NCI-H128 (cell line): ENCODE results near the gene NKX1-2.

Experiments
- DNase-seq: peaks from one replicate; lab custom pipeline; 2025; ENCODE audit not compliant: unreplicated experiment; lab: John Stamatoyannopoulos, UW

NKX1-2 gene

DNA sequence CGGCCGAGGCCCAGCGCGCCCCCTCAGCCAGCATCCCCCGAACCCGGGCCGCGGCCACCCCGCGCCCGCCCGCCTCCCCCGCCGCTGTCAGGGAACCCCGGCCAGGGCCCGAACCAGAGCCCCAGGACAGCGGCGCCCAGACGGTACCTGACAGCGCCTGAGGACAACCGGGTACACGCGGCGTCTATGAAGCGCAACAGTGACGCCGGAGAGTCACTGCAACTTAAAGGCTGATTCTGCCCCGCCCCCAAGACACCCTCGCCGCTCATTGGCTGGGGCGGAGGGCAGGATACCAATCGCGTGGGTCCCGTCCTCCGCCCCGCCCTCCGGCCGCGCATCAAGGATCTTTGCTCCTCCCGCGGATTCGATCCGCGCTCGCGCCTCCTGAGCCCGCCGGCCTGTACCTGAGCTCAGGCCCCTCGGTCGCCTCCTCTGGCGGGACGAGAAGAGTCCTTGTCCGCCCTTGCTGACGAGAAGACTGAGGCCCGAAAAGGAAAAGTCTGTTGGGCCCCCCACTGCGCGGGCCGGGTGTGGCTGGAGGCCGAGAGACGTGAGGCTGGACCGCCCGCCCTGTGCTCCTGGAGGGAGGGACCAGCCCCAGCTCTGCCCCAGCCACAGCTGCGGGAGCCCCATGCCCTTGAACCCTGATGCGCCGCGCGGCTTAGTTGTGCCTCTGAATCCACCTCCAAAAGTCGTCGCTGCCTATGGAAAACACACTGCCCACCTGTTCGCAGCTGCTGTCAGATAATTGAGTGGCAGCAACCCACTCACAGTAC lies 30.9 kb downstream of the NKX1-2 start, which contains the start of gene OAT:
TSS of gene OAT (minus strand) at position 198 of the 776 bp plus-strand sequence. CDS start 6,752 bp downstream, outside the sequence.
- DNase-seq, result peak; percentile 87

DNA sequence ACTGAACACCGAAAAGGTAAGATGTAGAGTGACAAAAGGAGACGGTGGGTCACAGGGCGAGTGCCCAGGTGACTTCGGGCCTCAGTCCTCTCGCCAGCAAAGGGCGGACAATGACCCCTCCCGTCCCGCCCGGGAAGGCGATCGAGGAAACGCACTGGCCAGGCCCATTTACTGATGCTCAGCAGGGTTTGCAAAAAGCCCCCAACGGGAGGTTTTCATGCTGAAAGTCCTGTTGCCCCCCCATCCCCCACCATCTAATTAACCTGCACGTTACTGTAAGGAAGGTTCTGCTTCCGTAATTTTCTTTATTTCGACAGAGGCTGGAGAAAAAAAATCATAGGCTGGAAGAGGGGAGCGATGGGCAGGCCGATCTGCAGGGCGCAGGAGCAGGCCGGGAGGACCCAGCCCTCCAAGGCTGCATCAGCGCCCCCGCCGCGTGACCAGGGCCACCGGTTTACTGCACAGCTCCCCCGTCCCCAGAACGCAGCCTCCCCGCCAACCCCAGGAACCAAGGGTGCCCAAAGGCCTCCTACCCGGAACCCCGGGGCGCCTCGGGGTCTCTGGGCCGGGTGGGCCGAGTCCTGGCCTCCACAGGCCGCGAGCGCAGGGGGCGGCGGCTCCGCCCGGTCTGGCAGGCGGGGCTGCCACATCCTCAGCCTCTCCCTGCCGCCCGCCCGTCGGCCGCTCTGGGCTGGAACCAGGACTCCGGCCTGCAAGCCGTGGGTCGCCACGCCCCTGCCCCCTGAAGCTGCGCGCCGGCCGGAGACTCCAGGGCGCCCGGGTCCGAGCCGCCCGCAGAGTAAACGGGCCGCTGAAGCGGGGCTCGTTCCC lies 31.7 kb downstream of the NKX1-2 start:
- no peak for DNase-seq

DNA sequence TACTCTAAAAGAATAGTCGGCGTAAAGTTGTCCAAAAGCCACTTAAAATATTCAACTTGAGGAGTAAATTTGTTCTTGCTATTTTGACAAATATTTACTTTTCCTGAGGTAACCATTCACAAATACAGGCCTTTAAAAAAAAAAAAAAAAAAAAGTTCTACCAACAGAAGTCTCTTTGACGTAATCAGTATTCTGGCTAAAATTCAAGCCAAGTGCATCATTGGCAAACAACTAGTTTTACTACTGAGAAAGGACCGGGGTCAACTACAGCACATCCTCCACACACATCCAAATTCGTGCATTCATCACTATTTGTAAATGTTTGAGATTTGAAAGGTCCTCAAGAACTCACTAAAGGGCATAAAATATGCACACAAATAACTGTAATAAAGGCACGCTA lies 33.1 kb downstream of the NKX1-2 start:
- no peak for DNase-seq

GRCh38 chr10:124415210-124415609 lies 34.6 kb downstream of the NKX1-2 start:
- DNase-seq, result no peak

DNA sequence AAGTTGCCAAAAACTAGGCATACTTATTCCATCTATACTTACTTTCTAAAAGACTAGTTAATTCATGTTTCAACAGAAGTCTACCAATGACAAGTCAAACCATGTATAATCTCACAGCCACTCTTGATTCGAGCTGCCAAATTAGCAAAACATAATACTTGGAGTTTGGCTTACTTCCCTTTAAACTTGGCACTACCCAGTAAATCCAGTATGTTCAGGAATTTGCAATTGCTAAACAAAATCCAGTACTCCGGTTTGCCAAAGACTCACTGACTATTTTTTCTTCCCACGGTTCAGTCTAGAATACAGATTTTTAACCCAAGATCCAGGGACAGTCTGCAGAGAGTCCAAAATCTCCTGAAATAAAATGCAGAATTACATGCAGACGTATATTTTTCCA lies 35.8 kb downstream of the NKX1-2 start:
- DNase-seq, result no peak

GRCh38 chr10:124409696-124410095 lies 40.1 kb downstream of the NKX1-2 start:
- DNase-seq, result no peak

- no peak for DNase-seq
Observed at GRCh38 chr10:124408357-124408756, 41.5 kb downstream of the NKX1-2 start.

DNA sequence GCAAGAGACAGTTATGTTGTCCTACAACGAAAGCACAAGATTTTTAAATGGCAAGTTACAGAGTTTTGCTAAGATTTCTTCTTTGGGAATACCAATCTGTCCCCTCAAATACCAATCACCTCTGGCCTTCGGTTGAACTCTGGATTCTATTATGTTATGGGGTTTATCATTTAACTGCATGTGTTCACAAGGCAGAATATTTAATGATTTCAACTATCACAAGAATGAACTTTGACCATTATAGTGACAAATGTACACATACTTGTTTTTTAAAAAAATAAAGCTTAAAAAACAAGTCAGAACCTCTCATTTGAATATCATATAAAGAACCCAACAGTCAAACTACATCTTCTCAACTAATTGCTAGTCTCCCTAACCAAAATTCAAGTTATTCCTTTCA lies 42.4 kb downstream of the NKX1-2 start:
- DNase-seq, result no peak

DNA sequence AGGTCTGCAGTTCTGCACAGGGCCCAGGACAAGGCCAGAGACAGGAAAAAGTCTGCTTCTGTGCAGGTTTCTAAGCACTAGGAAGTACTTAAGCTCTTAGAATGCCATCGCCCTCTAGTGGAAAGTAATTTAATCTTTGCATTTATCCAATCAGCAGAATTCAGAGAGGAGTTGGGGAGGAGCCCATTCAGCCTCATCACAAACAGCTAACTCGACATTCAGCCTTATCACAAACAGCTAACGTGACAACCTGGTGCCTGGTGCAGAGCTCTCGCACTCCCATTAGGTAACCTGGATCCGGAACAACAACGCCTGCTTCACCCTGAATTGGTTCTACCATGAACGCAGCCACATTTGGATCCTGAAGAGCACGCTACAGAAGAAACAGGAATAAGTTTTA lies 46.3 kb downstream of the NKX1-2 start:
- DNase-seq, result peak; percentile 37

DNA sequence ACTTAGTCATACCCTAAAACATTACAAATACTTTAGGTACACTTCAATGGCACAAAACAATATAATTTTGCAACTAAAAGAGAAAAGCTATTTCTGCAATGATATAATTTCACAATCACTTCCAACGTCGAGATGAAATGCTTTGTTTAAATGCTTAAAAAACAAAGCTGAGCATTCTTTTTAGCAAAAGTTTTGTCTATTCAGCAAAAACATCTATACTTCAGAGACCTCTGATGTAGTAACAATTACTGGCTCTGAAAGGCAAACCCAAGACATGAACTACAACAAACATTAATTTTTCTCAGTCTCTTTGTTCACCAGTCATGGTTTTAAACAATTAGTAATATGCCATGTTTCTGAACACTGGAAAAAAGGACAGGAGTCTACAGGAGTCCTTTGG lies 47.6 kb downstream of the NKX1-2 start:
- DNase-seq, result no peak

DNA sequence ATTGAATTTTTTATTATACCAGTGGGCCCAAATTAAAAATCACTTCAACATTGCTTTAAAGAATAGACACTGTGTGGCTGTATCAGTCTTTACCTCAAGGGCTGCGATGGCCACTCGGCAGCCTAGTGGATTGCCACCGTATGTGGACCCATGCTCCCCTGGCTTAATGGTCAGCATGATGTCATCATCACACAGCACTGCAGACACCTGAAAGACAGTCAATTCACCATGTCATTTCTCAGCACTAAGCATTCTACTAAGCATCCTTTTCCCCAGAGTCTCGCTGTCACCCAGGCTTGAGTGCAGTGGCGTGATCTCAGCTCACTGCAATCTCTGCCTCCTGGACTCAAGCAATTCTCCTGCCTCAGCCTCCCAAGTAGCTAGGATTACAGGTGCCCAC lies 48.2 kb downstream of the NKX1-2 start:
- no peak for DNase-seq
